Measurements from ENCODE around the gene RAP1GAP2.

The RAP1GAP2 gene

DNA sequence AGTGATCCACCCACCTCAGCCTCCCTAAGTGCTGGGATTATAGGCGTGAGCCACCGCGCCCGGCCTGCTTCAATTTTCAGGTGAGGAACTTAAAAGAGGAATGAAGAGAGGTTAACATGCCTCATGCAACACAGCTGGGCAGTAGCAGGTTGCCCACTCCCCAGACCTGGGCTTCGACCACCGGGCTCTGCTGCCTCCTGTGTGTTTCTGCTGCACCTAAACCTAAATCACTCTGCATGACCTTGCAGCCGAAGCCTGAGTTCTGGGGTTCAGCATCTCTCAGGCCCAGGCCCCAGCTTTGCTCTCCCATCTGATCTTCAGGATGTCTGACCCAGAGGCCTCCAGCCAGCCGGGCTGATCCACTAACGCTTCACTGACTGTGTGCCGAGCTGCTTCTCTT lies 154.6 kb downstream of the RAP1GAP2 start:
- TF ChIP-seq CTCF (IDR thresholded peaks at IDR 0.05) = no peak
- Histone ChIP-seq H3K27ac (no peak overlapping the region), H3K4me3 (no peak overlapping the region)
- DNase-seq (ENCODE audit: low spot score) = peak; percentile 68

GRCh38 chr17:2952174-2952845 lies 156.1 kb downstream of the RAP1GAP2 start:
- no peak for DNase-seq (ENCODE audit: low spot score)
- Histone ChIP-seq H3K27ac (no peak overlapping the region), H3K4me3 (no peak overlapping the region)
- TF ChIP-seq CTCF (IDR thresholded peaks at IDR 0.05) = no peak

DNA sequence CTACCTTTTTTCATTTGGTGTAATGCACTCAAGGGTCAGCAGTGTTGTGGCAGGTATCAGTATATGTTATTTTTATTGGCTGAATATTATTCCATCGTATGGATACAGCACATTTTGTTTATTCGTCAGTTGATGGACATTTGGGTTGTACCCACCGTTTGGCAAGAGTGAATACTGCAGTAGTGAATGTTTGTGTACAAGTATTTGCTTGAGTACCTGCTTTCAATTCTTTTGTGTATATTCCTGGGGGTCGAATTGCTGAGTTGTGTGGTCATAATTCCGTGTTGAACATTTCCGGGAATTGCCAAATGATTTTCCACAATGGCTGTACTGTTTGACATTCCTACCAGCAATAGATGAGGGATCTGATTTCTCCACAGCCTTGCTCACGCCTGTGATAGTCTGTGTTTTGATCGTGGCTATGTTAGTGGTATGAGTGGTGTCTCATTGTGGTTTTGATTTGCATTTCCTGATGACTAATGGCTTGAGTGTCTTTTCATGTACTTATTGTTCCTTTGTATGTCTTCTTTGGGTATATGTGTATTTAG lies 158.7 kb downstream of the RAP1GAP2 start:
- Histone ChIP-seq H3K27ac (no peak overlapping the region), H3K4me3 (no peak overlapping the region)
- no peak for DNase-seq (ENCODE audit: low spot score)
- TF ChIP-seq CTCF (IDR thresholded peaks at IDR 0.05) = no peak

DNA sequence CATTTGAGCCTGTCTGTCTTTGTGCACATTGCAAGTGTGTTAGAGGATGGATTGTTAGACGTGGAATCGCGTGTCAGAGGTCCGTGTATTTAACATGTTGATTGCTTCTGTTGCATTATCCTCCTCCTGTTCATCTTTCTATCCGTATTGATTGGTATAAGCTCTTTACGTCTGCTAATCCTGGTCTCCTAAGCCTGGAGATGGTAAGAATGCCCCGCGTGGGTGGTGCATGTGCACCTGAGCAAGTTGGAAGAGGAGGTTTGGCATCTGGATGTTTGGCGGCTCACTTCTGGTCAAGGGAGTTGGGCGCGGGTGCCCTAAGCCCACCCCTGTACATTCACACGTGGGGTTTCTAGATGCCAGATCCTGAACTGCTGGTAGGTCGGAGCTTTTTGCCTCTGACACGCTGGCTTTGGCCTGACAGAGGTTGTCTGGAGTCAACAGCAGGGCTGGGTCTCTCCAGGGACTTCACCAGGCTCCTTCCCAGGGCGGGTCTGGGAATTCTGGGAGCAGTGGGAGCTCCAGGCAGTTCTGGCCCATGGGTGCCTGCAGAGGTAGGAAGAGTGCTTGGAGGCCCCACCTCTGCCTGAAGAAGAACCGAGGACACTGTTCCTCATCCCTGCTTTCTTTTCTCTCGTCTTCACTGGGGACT lies 159.8 kb downstream of the RAP1GAP2 start:
- H3K27ac ChIP-seq = no peak overlapping the region
- H3K4me3 ChIP-seq = no peak overlapping the region
- no peak for TF ChIP-seq CTCF (IDR thresholded peaks at IDR 0.05)
- no peak for DNase-seq (ENCODE audit: low spot score)

DNA sequence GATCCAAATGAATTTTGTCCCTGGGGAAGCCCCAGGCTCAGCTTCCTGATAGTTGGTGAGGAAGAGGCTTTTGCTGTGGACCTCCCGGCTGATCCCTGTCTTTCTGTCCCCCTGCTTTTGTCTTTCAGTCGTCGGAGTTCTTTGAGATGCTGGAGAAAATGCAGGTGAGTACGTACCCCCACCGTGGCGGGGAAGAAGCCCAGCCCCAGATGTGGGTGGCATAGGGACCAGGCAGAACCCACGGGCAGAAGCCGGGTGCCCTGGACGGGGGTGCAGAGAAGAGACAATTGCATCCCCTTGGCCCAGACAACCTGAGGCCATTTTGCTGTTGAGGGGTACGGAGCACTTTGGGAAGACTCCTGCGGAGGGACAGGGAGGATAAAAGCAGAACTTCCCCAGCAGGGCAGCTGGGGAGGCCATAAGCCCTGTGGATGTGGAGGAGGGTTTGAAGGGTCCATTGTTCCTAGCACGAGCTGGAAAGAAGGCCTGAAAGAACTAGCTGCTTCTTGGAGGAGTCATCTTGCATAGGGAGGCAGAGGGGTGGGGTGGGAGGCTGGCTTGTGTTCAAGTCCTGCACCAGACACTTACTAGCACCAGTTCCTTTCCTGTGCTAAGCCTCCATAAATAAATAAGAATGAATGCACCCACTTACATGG lies 161.5 kb downstream of the RAP1GAP2 start:
- no peak for TF ChIP-seq CTCF (IDR thresholded peaks at IDR 0.05)
- Histone ChIP-seq H3K4me3 (no peak overlapping the region), H3K27ac (no peak overlapping the region)
- DNase-seq (ENCODE audit: low spot score) = no peak

GRCh38 chr17:2958706-2959222 lies 162.5 kb downstream of the RAP1GAP2 start:
- H3K4me3 ChIP-seq = no peak overlapping the region
- TF ChIP-seq CTCF (IDR thresholded peaks at IDR 0.05) = no peak
- DNase-seq (ENCODE audit: low spot score) = no peak
- no peak overlapping the region for H3K27ac ChIP-seq

All from coronary artery (tissue), 2 donors.